GM12878 (cell line): ENCODE measurements around the gene ANKRD6. TPM values are rescaled to one million over a fixed set of nuclear protein-coding genes. Genes with fewer than 3 reads are reported as not detected.

Experiments
- ATAC-seq: fragments of 200-7000 bp; cut with Tn5 transposase; 3 replicates; pipeline ENCODE4 v1.9.1; 2020; ENCODE audit warnings: mild to moderate bottlenecking, moderate library complexity
- BruUV-seq: library from RNA; stranded (reverse); fragments of 400-500 nt; replicated peaks from 2 replicates; lab custom pipeline; 2021; lab: Mats Ljungman, UMichigan
- CTCF ChIA-PET: fragments of 300-600 bp; sonication (Branson Sonifier 250); formaldehyde crosslinking; extraction: SDS; loops from one replicate; lab custom pipeline; 2021; ENCODE audit warnings: inconsistent platforms; lab: Yijun Ruan, JAX
- POLR2A ChIA-PET: fragments of 350-600 bp; formaldehyde crosslinking; extraction: SDS; loops from one replicate; lab custom pipeline; 2021; ENCODE audit warnings: inconsistent platforms; lab: Charles Lee
- RAD21 ChIA-PET: fragments of 300-600 bp; sonication (Branson Sonifier 250); formaldehyde crosslinking; loops from one replicate; lab custom pipeline; 2023; ENCODE audit warnings: antibody characterized with exemption; ENCODE audit not compliant: unreplicated experiment; lab: Charles Lee
- SMC1A ChIA-PET: fragments of 300-600 bp; sonication (Branson Sonifier 250); formaldehyde crosslinking; loops from one replicate; lab custom pipeline; 2023; ENCODE audit not compliant: unreplicated experiment, uncharacterized antibody; lab: Charles Lee
- DNase-seq: peaks from one replicate; pipeline ENCODE4 v3.0.0-alpha.2; 2011; ENCODE audit warnings: low read depth, low spot score
- FAIRE-seq: peaks from 3 replicates; lab custom pipeline; 2011; peaks lifted over from hg19 to GRCh38; lab: Jason Lieb, UNC
- H2AFZ ChIP-seq: 2 replicates; pipeline ENCODE4 v1.6.0; 2011; ENCODE audit warnings: low read depth, low read length, control low read depth; ENCODE audit not compliant: control insufficient read depth
- H3K27ac ChIP-seq: 2 replicates; pipeline ENCODE4 v1.5.1; 2011; ENCODE audit warnings: control low read depth; ENCODE audit not compliant: control insufficient read depth, insufficient read depth
- H3K27me3 ChIP-seq, 2 experiments: replicated peaks in 1 of 2; 2 replicates each; pipeline versions ENCODE4 v1.6.0 to v1.6.1; 2011; ENCODE audit warnings: low read length in 1 of 2; ENCODE audit not compliant: control insufficient read depth in 2 of 2, insufficient read depth in 2 of 2
- H3K36me3 ChIP-seq, 2 experiments: 2 replicates each; pipeline ENCODE4 v1.5.1; 2011; ENCODE audit warnings: low read length in 1 of 2; ENCODE audit not compliant: control insufficient read depth in 2 of 2, insufficient read depth in 2 of 2
- H3K4me1 ChIP-seq: 2 replicates; pipeline ENCODE4 v1.6.1; 2011; ENCODE audit warnings: mild to moderate bottlenecking, low read length, moderate library complexity, mixed read lengths; ENCODE audit not compliant: control insufficient read depth, insufficient read depth
- H3K4me2 ChIP-seq: 2 replicates; pipeline ENCODE4 v1.6.0; 2011; ENCODE audit warnings: control low read depth; ENCODE audit not compliant: control insufficient read depth, insufficient read depth
- H3K4me3 ChIP-seq: fragments of 200-600 bp; sonication (generic); 2 replicates; pipeline ENCODE4 v1.5.1; 2016
- H3K79me2 ChIP-seq: 2 replicates; pipeline ENCODE4 v1.6.0; 2011; ENCODE audit warnings: low read length; ENCODE audit not compliant: control insufficient read depth, insufficient read depth
- H3K9ac ChIP-seq: 2 replicates; pipeline ENCODE4 v1.8.0; 2011; ENCODE audit warnings: low read length, control low read depth, mixed read lengths; ENCODE audit not compliant: control insufficient read depth, insufficient read depth
- H3K9me3 ChIP-seq: replicated peaks from 3 replicates; pipeline ENCODE4 v1.5.1; 2011; ENCODE audit warnings: mild to moderate bottlenecking, low read length; ENCODE audit not compliant: control insufficient read depth, insufficient read depth
- H4K20me1 ChIP-seq: 2 replicates; pipeline ENCODE4 v1.6.0; 2011; ENCODE audit not compliant: control insufficient read depth, insufficient read depth
- BHLHE40 ChIP-seq, 2 experiments: fragments of 450-650 bp in 1 of 2; IDR thresholded peaks; 2 replicates each; pipeline ENCODE4 v1.6.1; 2011 to 2017; ENCODE audit warnings: low read depth in 2 of 2, borderline replicate concordance in 1 of 2, improper control_type of control experiment in 1 of 2, low read length in 1 of 2, mild to moderate bottlenecking in 1 of 2
- CBX5 ChIP-seq: sonication (generic); IDR thresholded peaks from 2 replicates; pipeline ENCODE4 v1.6.1; 2016; ENCODE audit warnings: low read depth, moderate library complexity, mild to moderate bottlenecking, inconsistent platforms
- CEBPB ChIP-seq, 2 experiments: fragments of 150-350 bp in 1 of 2; IDR thresholded peaks; 2 replicates each; pipeline ENCODE4 v1.6.1; 2012 to 2014; ENCODE audit warnings: low read depth in 2 of 2, low read length in 2 of 2, borderline replicate concordance in 1 of 2, inconsistent platforms in 1 of 2
- KDM1A ChIP-seq: fragments of 200-600 bp; sonication (generic); IDR thresholded peaks from 2 replicates; pipeline ENCODE4 v1.6.1; 2016; ENCODE audit warnings: borderline replicate concordance
- MXI1 ChIP-seq: fragments of 150-350 bp; IDR thresholded peaks from 2 replicates; pipeline ENCODE4 v1.6.1; 2011; ENCODE audit warnings: low read depth, mild to moderate bottlenecking, inconsistent platforms, low read length, improper control_type of control experiment
- RELA ChIP-seq: fragments of 450-650 bp; IDR thresholded peaks from 2 replicates; pipeline ENCODE4 v1.8.0; 2014; ENCODE audit warnings: borderline replicate concordance; ENCODE audit not compliant: partially characterized antibody
- SMAD5 ChIP-seq: IDR thresholded peaks from 2 replicates; pipeline ENCODE4 v1.6.1; 2016; ENCODE audit warnings: antibody characterized with exemption, low read depth
- STAT3 ChIP-seq: IDR thresholded peaks from 2 replicates; pipeline ENCODE4 v1.6.1; 2011; ENCODE audit warnings: low read depth, low read length, improper control_type of control experiment
- SUPT20H ChIP-seq: IDR thresholded peaks from 2 replicates; pipeline ENCODE4 v1.6.1; 2011; ENCODE audit warnings: low read depth, mild to moderate bottlenecking, low read length, moderate library complexity, borderline replicate concordance; ENCODE audit not compliant: control insufficient read depth
- YBX1 ChIP-seq: fragments of 450-650 bp; IDR thresholded peaks from 2 replicates; pipeline ENCODE4 v1.6.1; 2016; ENCODE audit warnings: antibody characterized with exemption
- ZNF207 ChIP-seq: fragments of 450-650 bp; IDR thresholded peaks from 2 replicates; pipeline ENCODE4 v1.6.1; 2014; ENCODE audit warnings: antibody characterized with exemption, mild to moderate bottlenecking, borderline replicate concordance
- WGBS: methylation state at CpG from one replicate; pipeline ENCODE4 v1.1.6; 2016; ENCODE audit warnings: low lambda C conversion rate; ENCODE audit not compliant: insufficient replicate concordance, insufficient coverage; ENCODE audit errors: missing lambda C conversion rate; 5-methylcytosine and 5-hydroxymethylcytosine counted together
- in situ Hi-C: fragments of 300-500 bp; cut with MboI; formaldehyde crosslinking; loops from 9 replicates; pipeline ENCODE4 v1.14.3; 2018; ENCODE audit warnings: mixed read lengths
- intact Hi-C: fragments of 100-400 bp; cut with micrococcal nuclease; formaldehyde crosslinking; loops from one replicate; pipeline ENCODE4 v1.14.2; 2022; ENCODE audit not compliant: unreplicated experiment
- polyA plus RNA-seq, 11 experiments: library from polyadenylated mRNA; depleted of rRNA in 4 of 11; unstranded in 6 of 11; stranded (reverse) in 5 of 11; fragments of >200 nt; fragmentation: Nextera tagmentation in 4 of 11; fragmentation: Illumina TruSeq in 1 of 11; extraction: Ambion mirVana in 4 of 11; extraction: Trizol in 1 of 11; gene quantifications; 1 replicate in 1 of 11; 2 replicates in 10 of 11; pipeline versions ENCODE4 v1.2.1 to v1.2.3, GENCODE V29; 2011 to 2016; ENCODE audit warnings: inconsistent platforms in 2 of 11, missing spikeins in 2 of 11, low read depth in 1 of 11
- total RNA-seq, 4 experiments: library from RNA; depleted of rRNA in 3 of 4; stranded (reverse); fragments of >200 nt in 3 of 4; fragmentation: Illumina TruSeq in 1 of 4; extraction: Trizol in 1 of 4; gene quantifications; 2 replicates each; pipeline versions ENCODE4 v1.2.1 to v1.2.3, GENCODE V29; 2013 to 2021
- TF ChIP-seq, protein P1 (sequence below): fragments of 450-650 bp; IDR thresholded peaks from 2 replicates; pipeline ENCODE4 v1.6.1; 2016; ENCODE audit warnings: mild to moderate bottlenecking
- TF ChIP-seq, protein P2 (sequence below): IDR thresholded peaks from 2 replicates; pipeline ENCODE4 v1.6.1; 2011; ENCODE audit warnings: low read depth, mild to moderate bottlenecking, low read length, moderate library complexity, borderline replicate concordance; ENCODE audit errors: extremely low read depth
- TF ChIP-seq, protein P3 (sequence below): fragments of 150-350 bp; IDR thresholded peaks from 2 replicates; pipeline ENCODE4 v1.6.1; 2014; ENCODE audit warnings: mild to moderate bottlenecking, low read depth, low read length

The ANKRD6 gene
- total and polyA plus RNA-seq, 10 of the 15 experiments (the other 5 are each of a cell fraction or from before 2014, with no cell fraction given) = 0.03 to 0.90 (median 0.38) TPM

GRCh38 chr6:89392823-89393222 lies 40.1 kb upstream of the ANKRD6 start:
- H3K4me1 ChIP-seq = peaks cover 18% of the 10 kb centered on the region
- H3K9ac ChIP-seq = no peak overlapping the region
- no peaks in the 10 kb centered on the region for H3K36me3 ChIP-seq
- TF ChIP-seq, protein P1, sequence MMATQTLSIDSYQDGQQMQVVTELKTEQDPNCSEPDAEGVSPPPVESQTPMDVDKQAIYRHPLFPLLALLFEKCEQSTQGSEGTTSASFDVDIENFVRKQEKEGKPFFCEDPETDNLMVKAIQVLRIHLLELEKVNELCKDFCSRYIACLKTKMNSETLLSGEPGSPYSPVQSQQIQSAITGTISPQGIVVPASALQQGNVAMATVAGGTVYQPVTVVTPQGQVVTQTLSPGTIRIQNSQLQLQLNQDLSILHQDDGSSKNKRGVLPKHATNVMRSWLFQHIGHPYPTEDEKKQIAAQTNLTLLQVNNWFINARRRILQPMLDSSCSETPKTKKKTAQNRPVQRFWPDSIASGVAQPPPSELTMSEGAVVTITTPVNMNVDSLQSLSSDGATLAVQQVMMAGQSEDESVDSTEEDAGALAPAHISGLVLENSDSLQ = peak; percentile 23; the same call in 1 of the 2 replicates
- TF ChIP-seq CEBPB (IDR thresholded peaks at IDR 0.05; ENCODE audit: borderline replicate concordance in 1 of 2, low read depth in 2 of 2, low read length in 2 of 2) = no peak
- CTCF ChIA-PET = interaction anchor here (1.0 kb wide), 1 partner anchor 40 kb away, joined by 3 read pairs; no protein-coding TSS in a partner anchor
- H4K20me1 ChIP-seq = no peaks in the 10 kb centered on the region
- SMC1A ChIA-PET = interaction anchor here (1.6 kb wide), 1 partner anchor 21 kb away, joined by 6 read pairs; no protein-coding TSS in a partner anchor
- H3K27me3 ChIP-seq = no peaks in the 10 kb centered on the region
- in situ Hi-C loops = no loop called here
- H3K9me3 ChIP-seq = peaks cover 4% of the 10 kb centered on the region; the same call in 2 of the 3 replicates
- RAD21 ChIA-PET = no interaction called here
- peak overlapping the region; percentile 61 for H3K27ac ChIP-seq
- 0 out of 2 replicates have a peak overlapping the region, but pooled peaks have one; percentile 24 for H3K4me3 ChIP-seq
- POLR2A ChIA-PET = interaction anchor here (0.5 kb wide), 1 partner anchor 58 kb away, joined by 4 read pairs; no protein-coding TSS in a partner anchor
- BruUV-seq = no TSS peak
- DNase-seq = no peak
- H3K4me2 ChIP-seq = peak overlapping the region; percentile 59
- peak; percentile 60 for ATAC-seq
- H3K79me2 ChIP-seq = peaks cover 42% of the 10 kb centered on the region
- intact Hi-C loops = no loop called here
- peak; percentile 88 for FAIRE-seq
- H2AFZ ChIP-seq = peak overlapping the region; percentile 26

DNA sequence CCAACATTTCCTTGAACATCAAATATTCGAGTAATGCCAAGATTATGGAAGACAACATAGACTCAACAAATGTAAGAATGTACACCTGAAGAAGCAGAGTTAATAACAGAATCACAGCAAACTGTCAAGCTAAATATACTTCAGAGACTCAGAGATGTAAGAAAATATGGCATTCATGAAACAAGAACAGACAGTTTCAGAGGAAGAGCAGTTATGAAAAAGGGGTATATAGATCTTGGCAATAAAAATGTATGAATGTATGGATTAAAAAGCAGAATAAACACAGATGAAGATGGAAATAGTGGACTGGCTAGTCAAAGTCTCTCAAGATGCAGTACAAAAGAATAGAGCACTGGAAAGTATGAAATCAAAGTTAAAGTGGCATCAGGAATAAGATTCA lies 39.3 kb upstream of the ANKRD6 start:
- no peaks in the 10 kb centered on the region for H3K27me3 ChIP-seq
- no peak overlapping the region for H3K4me3 ChIP-seq
- ChIA-PET CTCF (interaction anchor here (1.0 kb wide), 1 partner anchor 39 kb away, joined by 3 read pairs; no protein-coding TSS in a partner anchor), RAD21 (no interaction called here), POLR2A (no interaction called here), SMC1A (no interaction called here)
- 95% methylated on average over 1 of the region's 1 CpG for WGBS
- in situ Hi-C loops = no loop called here
- H3K9ac ChIP-seq = no peak overlapping the region
- no peaks in the 10 kb centered on the region for H4K20me1 ChIP-seq
- peaks cover 38% of the 10 kb centered on the region for H3K79me2 ChIP-seq
- H3K4me2 ChIP-seq = peak overlapping the region; percentile 59; the same call in 1 of the 2 replicates
- no peak for DNase-seq
- peaks cover 4% of the 10 kb centered on the region; the same call in 2 of the 3 replicates for H3K9me3 ChIP-seq
- peaks cover 11% of the 10 kb centered on the region for H3K4me1 ChIP-seq
- FAIRE-seq = no peak
- H3K27ac ChIP-seq = peak overlapping the region; percentile 61
- H2AFZ ChIP-seq = no peak overlapping the region; the same call in 1 of the 2 replicates
- no TSS peak for BruUV-seq
- H3K36me3 ChIP-seq = no peaks in the 10 kb centered on the region
- ATAC-seq = no peak; the same call in 2 of the 3 replicates
- intact Hi-C loops = no loop called here
- TF ChIP-seq MXI1 (no peak), KDM1A (peak; percentile 74; the same call in 1 of the 2 replicates), STAT3 (no peak), RELA (no peak), ZNF207 (no peak), BHLHE40 (IDR thresholded peaks at IDR 0.05; ENCODE audit: borderline replicate concordance in 1 of 2, low read depth in 2 of 2, low read length in 1 of 2) (no peak), CBX5 (0 out of 2 replicates have a peak, but pooled peaks have one; percentile 53), YBX1 (no peak), SMAD5 (no peak), SUPT20H (no peak)
- TF ChIP-seq, protein P2, sequence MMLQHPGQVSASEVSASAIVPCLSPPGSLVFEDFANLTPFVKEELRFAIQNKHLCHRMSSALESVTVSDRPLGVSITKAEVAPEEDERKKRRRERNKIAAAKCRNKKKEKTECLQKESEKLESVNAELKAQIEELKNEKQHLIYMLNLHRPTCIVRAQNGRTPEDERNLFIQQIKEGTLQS = no peak
- TF ChIP-seq, protein P3, sequence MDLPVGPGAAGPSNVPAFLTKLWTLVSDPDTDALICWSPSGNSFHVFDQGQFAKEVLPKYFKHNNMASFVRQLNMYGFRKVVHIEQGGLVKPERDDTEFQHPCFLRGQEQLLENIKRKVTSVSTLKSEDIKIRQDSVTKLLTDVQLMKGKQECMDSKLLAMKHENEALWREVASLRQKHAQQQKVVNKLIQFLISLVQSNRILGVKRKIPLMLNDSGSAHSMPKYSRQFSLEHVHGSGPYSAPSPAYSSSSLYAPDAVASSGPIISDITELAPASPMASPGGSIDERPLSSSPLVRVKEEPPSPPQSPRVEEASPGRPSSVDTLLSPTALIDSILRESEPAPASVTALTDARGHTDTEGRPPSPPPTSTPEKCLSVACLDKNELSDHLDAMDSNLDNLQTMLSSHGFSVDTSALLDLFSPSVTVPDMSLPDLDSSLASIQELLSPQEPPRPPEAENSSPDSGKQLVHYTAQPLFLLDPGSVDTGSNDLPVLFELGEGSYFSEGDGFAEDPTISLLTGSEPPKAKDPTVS = no peak
